T-helper 2 cell treated with Interferon-gamma antibody and Interleukin-4, amounts not matched to agents 100 ng/mL and 5 ng/mL, for 36 hours (primary cell): ENCODE data around the gene MRPL28. TPM values are rescaled to one million over a fixed set of nuclear protein-coding genes. Genes with fewer than 3 reads are reported as not detected.
"Not testable (repeated sequence)": the region's sequence is repeated elsewhere in the genome, so short reads cannot be mapped to it uniquely, and the experiment has no call there.

Experiments
- intact Hi-C: fragments of 100-400 bp; cut with micrococcal nuclease; formaldehyde crosslinking; loops from one replicate; pipeline ENCODE4 v1.15.1; 2023
- total RNA-seq: library from RNA; stranded (reverse); gene quantifications from 2 replicates; pipeline ENCODE4 v1.2.3, GENCODE V29; 2022

The MRPL28 gene
- total RNA-seq, 1 donor from 2014 or later = 79.6 TPM

GRCh38 chr16:361341-361871 is 8.9 kb downstream of the MRPL28 start:
- intact Hi-C loops = no loop called here

- intact Hi-C loops = no loop called here
Observed at GRCh38 chr16:360698-361336, 9.5 kb downstream of the MRPL28 start.

GRCh38 chr16:359871-360697 is 10.3 kb downstream of the MRPL28 start:
- intact Hi-C loops = no loop called here

- intact Hi-C loops = no loop called here
Observed at GRCh38 chr16:359067-359763, 11.1 kb downstream of the MRPL28 start.

- intact Hi-C loops = no loop called here
Observed at GRCh38 chr16:356741-357140, 13.6 kb downstream of the MRPL28 start.

- intact Hi-C loops = no loop called here
Observed at GRCh38 chr16:354971-355461, 15.3 kb downstream of the MRPL28 start.

- intact Hi-C loops = no loop called here
Observed at GRCh38 chr16:354291-354881, 16.0 kb downstream of the MRPL28 start.

GRCh38 chr16:353404-354290 is 16.7 kb downstream of the MRPL28 start:
- intact Hi-C loops = loop anchor here (1.0 to 2.0 kb wide), 2 partner anchors 29 to 48 kb away; partner anchors contain the start of gene DECR2

- intact Hi-C loops = loop anchor here (1.0 to 2.0 kb wide), 4 partner anchors 18 to 117 kb away; partner anchors contain the start of genes DECR2 and MRPL28
Observed at GRCh38 chr16:352547-353403, 17.6 kb downstream of the MRPL28 start, which contains the start of gene AXIN1. Gene AXIN1, minus strand, starts transcription at chr16:352723. Its CDS starts 5,698 bp downstream, at chr16:347025.

- intact Hi-C loops = loop anchor here (1.0 to 2.0 kb wide), 3 partner anchors 18 to 117 kb away; partner anchors contain the start of gene MRPL28
Observed at GRCh38 chr16:351804-352520, 18.4 kb downstream of the MRPL28 start.

- intact Hi-C loops = no loop called here
Observed at GRCh38 chr16:350203-350602, 20.1 kb downstream of the MRPL28 start.

GRCh38 chr16:349211-349610 is 21.1 kb downstream of the MRPL28 start:
- intact Hi-C loops = no loop called here

- intact Hi-C loops = not testable (repeated sequence)
Observed at GRCh38 chr16:348495-348894, 21.8 kb downstream of the MRPL28 start.

- intact Hi-C loops = no loop called here
Observed at GRCh38 chr16:347203-347602, 23.1 kb downstream of the MRPL28 start.

- intact Hi-C loops = no loop called here
Observed at GRCh38 chr16:346587-346986, 23.8 kb downstream of the MRPL28 start.

- intact Hi-C loops = no loop called here
Observed at GRCh38 chr16:345772-346171, 24.6 kb downstream of the MRPL28 start.

- intact Hi-C loops = no loop called here
Observed at GRCh38 chr16:342455-343213, 27.7 kb downstream of the MRPL28 start.

- intact Hi-C loops = not testable (repeated sequence)
Observed at GRCh38 chr16:341974-342336, 28.4 kb downstream of the MRPL28 start.
